Nephron progenitor cell (in vitro differentiated cells): ENCODE measurements around the gene CHCT1.

ENCODE experiments used
- DNase-seq: peaks from one replicate; pipeline ENCODE4 v3.0.0; 2021
- H3K27ac Mint-ChIP-seq: 2 replicates; pipeline ENCODE4 v1.8.0; 2021; ENCODE audit warnings: mild to moderate bottlenecking, moderate library complexity, mixed read lengths
- H3K27me3 Mint-ChIP-seq: 2 replicates; pipeline ENCODE4 v1.8.0; 2021; ENCODE audit warnings: mild to moderate bottlenecking, low read depth, mixed read lengths; ENCODE audit not compliant: poor library complexity
- H3K36me3 Mint-ChIP-seq: 2 replicates; pipeline ENCODE4 v1.8.0; 2021; ENCODE audit warnings: low read depth, mixed read lengths
- H3K4me1 Mint-ChIP-seq: 2 replicates; pipeline ENCODE4 v1.8.0; 2021; ENCODE audit warnings: mixed read lengths
- H3K4me3 Mint-ChIP-seq: 2 replicates; pipeline ENCODE4 v1.8.0; 2021; ENCODE audit warnings: mild to moderate bottlenecking, moderate library complexity, mixed read lengths
- H3K9me3 Mint-ChIP-seq: 2 replicates; pipeline ENCODE4 v1.8.0; 2021; ENCODE audit warnings: mild to moderate bottlenecking, moderate library complexity, mixed read lengths
- CTCF ChIP-seq: fragments of 200-600 bp; sonication (generic); IDR thresholded peaks from 2 replicates; pipeline ENCODE4 v1.5.0; 2021; ENCODE audit warnings: antibody characterized with exemption

CHCT1 gene

GRCh38 chr17:60445144-60445543 is 22.9 kb downstream of the CHCT1 start:
- peaks cover 5% of the 10 kb centered on the region for H3K9me3 Mint-ChIP-seq
- H3K27ac Mint-ChIP-seq = no peak overlapping the region
- H3K4me3 Mint-ChIP-seq = no peak overlapping the region
- DNase-seq = no peak
- H3K36me3 Mint-ChIP-seq = peaks cover 25% of the 10 kb centered on the region
- H3K4me1 Mint-ChIP-seq = no peaks in the 10 kb centered on the region
- no peaks in the 10 kb centered on the region for H3K27me3 Mint-ChIP-seq
- TF ChIP-seq CTCF = no peak

GRCh38 chr17:60447375-60447774 is 25.1 kb downstream of the CHCT1 start:
- TF ChIP-seq CTCF = no peak
- DNase-seq = no peak
- peaks cover 41% of the 10 kb centered on the region for H3K36me3 Mint-ChIP-seq
- no peaks in the 10 kb centered on the region for H3K9me3 Mint-ChIP-seq
- H3K27ac Mint-ChIP-seq = peak overlapping the region; percentile 38
- H3K4me3 Mint-ChIP-seq = no peak overlapping the region
- no peaks in the 10 kb centered on the region for H3K27me3 Mint-ChIP-seq
- no peaks in the 10 kb centered on the region for H3K4me1 Mint-ChIP-seq

- H3K4me1 Mint-ChIP-seq = no peaks in the 10 kb centered on the region
- no peak overlapping the region for H3K4me3 Mint-ChIP-seq
- DNase-seq = no peak
- H3K27ac Mint-ChIP-seq = no peak overlapping the region
- H3K27me3 Mint-ChIP-seq = no peaks in the 10 kb centered on the region
- peaks cover 65% of the 10 kb centered on the region for H3K36me3 Mint-ChIP-seq
- no peaks in the 10 kb centered on the region for H3K9me3 Mint-ChIP-seq
- no peak for TF ChIP-seq CTCF
Measured at GRCh38 chr17:60451071-60451470, 28.8 kb downstream of the CHCT1 start.

- DNase-seq = no peak
- Mint-ChIP-seq H3K9me3 (no peaks in the 10 kb centered on the region), H3K27ac (no peak overlapping the region), H3K36me3 (peaks cover 72% of the 10 kb centered on the region), H3K4me3 (no peak overlapping the region), H3K4me1 (no peaks in the 10 kb centered on the region), H3K27me3 (no peaks in the 10 kb centered on the region)
- TF ChIP-seq CTCF = no peak
Measured at GRCh38 chr17:60451965-60452364, 29.7 kb downstream of the CHCT1 start.

GRCh38 chr17:60455378-60455777 is 33.1 kb downstream of the CHCT1 start:
- DNase-seq = no peak
- no peak overlapping the region for H3K4me3 Mint-ChIP-seq
- no peaks in the 10 kb centered on the region for H3K27me3 Mint-ChIP-seq
- no peak overlapping the region for H3K27ac Mint-ChIP-seq
- no peaks in the 10 kb centered on the region for H3K4me1 Mint-ChIP-seq
- peaks cover 81% of the 10 kb centered on the region for H3K36me3 Mint-ChIP-seq
- peaks cover 13% of the 10 kb centered on the region for H3K9me3 Mint-ChIP-seq
- TF ChIP-seq CTCF = no peak

GRCh38 chr17:60457148-60457547 is 34.9 kb downstream of the CHCT1 start:
- DNase-seq = no peak
- Mint-ChIP-seq H3K9me3 (peaks cover 13% of the 10 kb centered on the region), H3K27me3 (no peaks in the 10 kb centered on the region), H3K27ac (peak overlapping the region; percentile 68), H3K4me1 (no peaks in the 10 kb centered on the region), H3K36me3 (peaks cover 81% of the 10 kb centered on the region), H3K4me3 (no peak overlapping the region)
- TF ChIP-seq CTCF = no peak
